ENCODE results near the gene FBXO24. TPM values are rescaled to one million over a fixed set of nuclear protein-coding genes. Genes with fewer than 3 reads are reported as not detected.

The FBXO24 gene
- total and polyA plus RNA-seq, 9 of the 15 experiments (the other 6 are each of a cell fraction or from before 2014, with no cell fraction given) = 0.17 to 0.95 (median 0.50) TPM

GRCh38 chr7:100641860-100642533, 55.9 kb downstream of the FBXO24 start (continued):
- no peak for TF ChIP-seq MTF1 (CRISPR knock-in tag; IDR thresholded peaks at IDR 0.05; ENCODE audit: borderline replicate concordance)
- TF ChIP-seq DNMT1 (IDR thresholded peaks at IDR 0.05) = 0 out of 2 replicates have a peak, but pooled peaks have one; percentile 7
- no peak for TF ChIP-seq CAMTA2 (CRISPR knock-in tag; conservative IDR thresholded peaks at IDR 0.05)
- no peak for TF ChIP-seq SP2 (IDR thresholded peaks at IDR 0.05; ENCODE audit: extremely low read depth, low read depth, low read length, poor library complexity, severe bottlenecking)
- peak; percentile 66; the same call in 1 of the 2 replicates for TF ChIP-seq TEAD2 (tag; IDR thresholded peaks at IDR 0.05)
- peak; percentile 8; the same call in 1 of the 2 replicates for TF ChIP-seq PHF8 (IDR thresholded peaks at IDR 0.05; ENCODE audit: borderline replicate concordance, low read length)
- TF ChIP-seq BRD4 (IDR thresholded peaks at IDR 0.05) = peak; percentile 31; the same call in 1 of the 2 replicates
- no peak for TF ChIP-seq ARID1B (IDR thresholded peaks at IDR 0.05)
- TF ChIP-seq ZNF592 (IDR thresholded peaks at IDR 0.05) = no peak; the same call in none of the 2 replicates
- no peak for TF ChIP-seq GATA2 (CRISPR knock-in tag; IDR thresholded peaks at IDR 0.05)
- TF ChIP-seq SAP30 (IDR thresholded peaks at IDR 0.05; ENCODE audit: borderline replicate concordance, insufficient read depth, low read depth, low read length, poor library complexity, severe bottlenecking) = peak; percentile 38
- peak; percentile 69 for TF ChIP-seq NFRKB (IDR thresholded peaks at IDR 0.05; ENCODE audit: low read depth)
- no peak for TF ChIP-seq ASH1L (IDR thresholded peaks at IDR 0.05; ENCODE audit: borderline replicate concordance, low read depth, partially characterized antibody)
- peak; percentile 48 for TF ChIP-seq RBBP5 (IDR thresholded peaks at IDR 0.05; ENCODE audit: borderline replicate concordance, insufficient read depth, low read length, poor library complexity, severe bottlenecking)
- peak; percentile 56 for TF ChIP-seq L3MBTL2 (IDR thresholded peaks at IDR 0.05)
